ENCODE data around the gene SESTD1.

DNA sequence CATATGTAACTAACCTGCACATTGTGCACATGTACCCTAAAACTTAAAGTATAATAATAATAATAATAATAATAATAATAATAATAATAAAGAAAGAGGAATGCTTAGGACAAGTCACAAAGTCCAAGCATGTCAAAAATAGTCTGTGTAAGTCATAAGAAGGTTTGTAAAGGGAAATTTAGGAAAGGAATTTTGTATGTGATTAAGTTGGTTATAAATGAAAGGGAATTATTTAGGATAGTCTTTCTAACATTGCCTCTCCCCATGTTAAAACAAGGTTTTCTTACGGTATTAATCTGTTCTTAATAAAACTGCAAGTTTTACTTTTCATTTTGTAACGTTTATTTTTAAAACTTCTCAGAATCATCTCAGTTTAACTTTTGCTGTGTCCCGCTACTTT, 62.8 kb downstream of the SESTD1 start:
- no peak for TF ChIP-seq EZH2 (IDR thresholded peaks at IDR 0.05; ENCODE audit: low read length, missing control alignments)
- TF ChIP-seq, protein P1, sequence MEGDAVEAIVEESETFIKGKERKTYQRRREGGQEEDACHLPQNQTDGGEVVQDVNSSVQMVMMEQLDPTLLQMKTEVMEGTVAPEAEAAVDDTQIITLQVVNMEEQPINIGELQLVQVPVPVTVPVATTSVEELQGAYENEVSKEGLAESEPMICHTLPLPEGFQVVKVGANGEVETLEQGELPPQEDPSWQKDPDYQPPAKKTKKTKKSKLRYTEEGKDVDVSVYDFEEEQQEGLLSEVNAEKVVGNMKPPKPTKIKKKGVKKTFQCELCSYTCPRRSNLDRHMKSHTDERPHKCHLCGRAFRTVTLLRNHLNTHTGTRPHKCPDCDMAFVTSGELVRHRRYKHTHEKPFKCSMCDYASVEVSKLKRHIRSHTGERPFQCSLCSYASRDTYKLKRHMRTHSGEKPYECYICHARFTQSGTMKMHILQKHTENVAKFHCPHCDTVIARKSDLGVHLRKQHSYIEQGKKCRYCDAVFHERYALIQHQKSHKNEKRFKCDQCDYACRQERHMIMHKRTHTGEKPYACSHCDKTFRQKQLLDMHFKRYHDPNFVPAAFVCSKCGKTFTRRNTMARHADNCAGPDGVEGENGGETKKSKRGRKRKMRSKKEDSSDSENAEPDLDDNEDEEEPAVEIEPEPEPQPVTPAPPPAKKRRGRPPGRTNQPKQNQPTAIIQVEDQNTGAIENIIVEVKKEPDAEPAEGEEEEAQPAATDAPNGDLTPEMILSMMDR (conservative IDR thresholded peaks at IDR 0.05 in 1 of 2, IDR thresholded peaks at IDR 0.05 in 1 of 2; ENCODE audit: low read depth in 1 of 2, low read length in 2 of 2): no peak

All from fibroblast of lung (primary cell).